Sciatic nerve (tissue), 2 donors: ENCODE results near the gene SCN4B. TPM values are rescaled to one million over a fixed set of nuclear protein-coding genes. Genes with fewer than 3 reads are reported as not detected.

Source experiments
- ATAC-seq: fragments of 200-7000 bp; cut with Tn5 transposase; one replicate; pipeline ENCODE4 v1.9.1; 2020; ENCODE audit warnings: mild to moderate bottlenecking, moderate library complexity
- DNase-seq: peaks from one replicate; pipeline ENCODE4 v3.0.0-alpha.2; 2020; ENCODE audit warnings: low spot score
- intact Hi-C: fragments of 100-400 bp; cut with DNase I; formaldehyde crosslinking; loops from one replicate; pipeline ENCODE4 v1.14.2; 2022
- total RNA-seq: library from RNA; stranded (reverse); fragmentation: NEBNext Ultra II Directional; extraction: Animal tissue kit (Norgen Biotek cat#: 25700); gene quantifications from one replicate; pipeline ENCODE4 v1.2.1, GENCODE V29; 2021
- donor health status: DM: no; HTN: no; CAD: no.
- donor health status: DM: no; HTN: no; CAD: no.

The SCN4B gene
- total RNA-seq, 1 donor from 2014 or later = 2.9 TPM

DNA sequence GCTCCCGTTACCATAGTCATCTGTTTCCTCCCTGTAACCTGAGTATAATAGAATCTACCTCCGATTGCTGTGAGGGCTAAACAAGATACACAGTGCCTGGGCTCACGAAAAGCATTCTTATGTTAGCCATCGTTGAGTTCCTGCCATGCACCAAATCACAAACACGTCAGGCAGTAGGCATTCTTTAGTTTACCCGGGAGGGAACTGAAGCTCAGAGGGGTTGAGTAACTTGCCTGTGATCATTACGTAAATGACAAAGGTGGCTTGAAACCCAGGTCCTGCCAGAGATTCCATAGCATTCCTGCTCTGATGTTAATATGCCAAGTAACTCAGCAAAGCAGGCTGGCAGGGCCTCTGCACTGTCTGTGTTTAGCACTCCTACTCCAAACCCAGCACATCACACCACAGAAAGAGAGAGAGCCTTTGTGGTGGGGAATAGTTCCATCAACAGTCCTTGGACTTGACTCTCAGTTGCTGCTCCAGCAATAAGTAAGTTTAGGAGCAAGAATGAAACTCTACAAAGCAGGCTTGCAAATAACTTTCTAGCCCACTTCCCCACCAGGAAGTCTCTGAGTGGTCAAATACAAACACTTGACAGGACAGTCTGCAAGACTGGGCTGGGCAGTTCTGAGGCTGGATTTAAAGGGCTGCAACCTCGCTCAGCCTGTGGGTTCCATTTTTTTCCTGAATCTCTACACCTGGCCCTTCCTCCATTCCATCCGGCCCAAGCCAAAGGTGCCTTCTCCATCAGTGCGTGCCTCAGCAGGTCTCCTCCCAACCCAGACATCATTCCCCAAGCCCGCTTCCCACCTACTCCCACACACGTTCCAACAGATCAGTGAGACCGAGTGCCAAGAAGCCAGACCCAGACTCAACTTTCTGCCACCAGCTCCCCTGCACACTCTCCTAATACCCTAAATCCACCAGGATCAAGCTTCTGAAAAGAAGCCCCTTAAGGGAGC lies 22.7 kb upstream of the SCN4B start:
- ATAC-seq (no peak), DNase-seq (no peak)
- intact Hi-C loops = no loop called here

DNA sequence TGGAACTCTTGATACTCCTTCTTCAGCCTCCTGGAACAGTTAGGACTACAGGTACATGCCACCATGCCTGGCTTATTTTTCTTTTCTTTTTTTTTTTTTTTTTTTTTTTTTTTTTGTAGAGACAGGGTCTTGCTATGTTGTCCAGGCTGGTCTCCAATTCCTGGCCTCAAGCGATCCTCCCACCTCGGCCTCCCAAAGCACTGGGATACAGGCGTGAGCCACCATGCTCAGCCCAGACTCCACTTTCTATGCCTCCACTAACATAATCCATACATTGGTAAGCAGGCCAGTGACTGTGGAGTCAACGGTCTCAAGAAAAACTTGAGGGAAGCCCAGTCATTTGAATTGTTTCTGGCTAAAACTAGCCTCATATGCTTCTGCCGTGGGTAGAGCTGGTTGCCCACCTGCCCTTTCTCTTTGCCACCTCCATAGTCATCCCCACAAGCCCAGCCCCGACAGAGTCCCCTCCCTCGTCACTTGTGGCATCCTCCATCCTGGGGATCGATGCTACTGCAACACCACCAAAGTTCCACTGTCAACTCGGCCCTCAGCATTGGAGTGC lies 21.5 kb upstream of the SCN4B start:
- intact Hi-C loops = no loop called here
- no peak for DNase-seq
- ATAC-seq = no peak

DNA sequence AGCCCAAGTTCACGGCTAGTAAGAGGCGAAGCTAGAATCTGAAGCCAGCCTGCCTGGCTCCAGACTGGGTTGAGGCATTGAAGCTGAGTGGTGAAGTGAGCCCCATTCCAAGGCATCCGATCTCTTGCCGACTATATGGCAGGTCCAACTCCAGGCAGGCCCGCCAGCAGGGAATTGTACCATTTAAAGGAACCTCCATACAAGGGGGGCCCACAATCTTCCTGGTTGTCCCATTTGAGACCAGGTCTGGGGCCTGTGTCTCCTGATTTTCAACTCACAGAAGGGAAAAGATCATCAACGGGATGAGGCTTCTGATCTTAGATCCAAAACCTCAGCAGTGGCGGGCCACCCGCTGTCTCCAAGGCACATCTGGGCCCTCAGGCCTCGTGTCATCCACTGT lies 19.7 kb upstream of the SCN4B start:
- intact Hi-C loops = no loop called here
- no peak for ATAC-seq
- DNase-seq = no peak

DNA sequence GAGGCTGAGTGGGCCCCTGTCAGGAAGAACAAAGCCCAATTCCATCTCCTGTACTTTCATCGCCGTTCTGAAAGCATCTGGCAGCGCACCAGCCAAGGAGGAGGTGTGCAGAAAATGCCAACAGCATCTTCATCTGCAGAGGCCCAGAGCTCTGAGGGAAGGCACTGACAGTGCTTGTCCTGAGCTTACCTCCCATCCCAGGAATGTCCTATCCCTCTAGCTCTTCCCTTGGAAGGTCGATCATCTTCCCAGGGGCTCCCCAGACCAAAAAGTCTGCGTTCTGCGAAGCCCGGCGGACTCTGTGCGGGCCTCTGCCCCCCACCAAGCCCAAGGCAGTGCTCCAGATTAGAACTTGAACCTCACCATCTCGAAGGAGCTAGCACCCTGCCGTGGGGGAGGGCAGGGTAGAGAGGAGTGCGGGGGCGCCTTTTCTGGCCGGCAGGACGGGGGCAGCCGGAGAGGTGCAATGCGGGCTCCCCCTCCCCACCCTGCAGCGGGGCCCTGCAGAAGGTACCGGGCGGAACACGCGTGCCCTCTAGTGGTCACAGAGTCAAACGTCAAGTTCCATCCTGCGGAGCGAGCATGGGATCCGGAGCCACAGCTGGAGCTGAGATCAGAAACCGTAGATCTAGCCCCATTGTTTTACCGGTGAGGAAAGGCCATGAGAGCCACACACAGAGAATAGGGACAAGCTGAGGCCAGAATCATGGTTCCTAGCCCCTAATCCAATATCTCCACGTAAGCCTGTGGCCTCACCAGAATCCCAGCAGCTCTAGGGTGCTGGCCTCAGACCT lies 18.8 kb upstream of the SCN4B start:
- intact Hi-C loops = no loop called here
- DNase-seq (peak; percentile 84), ATAC-seq (peak; percentile 81)

DNA sequence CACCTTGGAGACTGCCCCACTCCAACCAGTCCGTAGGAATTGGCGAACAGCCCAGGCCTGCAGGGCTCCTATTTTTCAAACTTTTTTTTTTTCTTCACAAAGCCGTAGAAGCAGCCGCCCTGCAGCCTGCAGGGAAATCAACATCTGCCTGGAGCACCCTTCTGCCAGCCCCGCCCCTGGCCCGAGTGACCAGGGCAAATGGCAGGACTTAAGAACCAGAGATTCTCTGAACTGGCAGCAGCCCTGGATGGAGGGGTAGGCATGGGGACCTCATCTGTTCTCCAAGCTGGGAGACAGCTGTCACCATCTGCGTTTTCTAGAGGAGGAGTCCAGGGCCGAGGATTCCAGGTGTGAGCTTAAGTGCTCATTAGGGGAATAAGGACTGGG lies 18.3 kb upstream of the SCN4B start:
- no peak for DNase-seq
- no peak for ATAC-seq
- intact Hi-C loops = no loop called here

DNA sequence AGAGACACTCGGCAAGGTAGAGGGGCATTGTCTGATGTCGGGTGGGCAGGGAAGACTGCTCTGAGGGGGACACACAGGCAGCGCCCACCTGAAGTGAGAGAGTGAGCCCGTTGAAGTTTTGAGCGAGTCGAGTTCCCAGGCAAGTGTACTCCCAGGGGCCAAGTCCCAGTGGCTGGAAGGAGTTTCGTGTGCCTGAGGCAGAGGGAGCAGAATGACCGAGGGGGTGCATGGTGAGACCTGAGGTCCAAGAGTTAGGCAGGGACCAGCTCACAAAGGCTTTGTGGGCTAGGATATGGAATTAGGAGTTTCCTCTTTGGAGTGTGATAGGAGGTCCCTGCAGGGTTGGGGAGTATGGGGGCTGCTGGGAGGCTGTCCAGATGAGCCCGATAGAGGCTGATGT lies 17.6 kb upstream of the SCN4B start:
- DNase-seq = no peak
- intact Hi-C loops = no loop called here
- no peak for ATAC-seq

DNA sequence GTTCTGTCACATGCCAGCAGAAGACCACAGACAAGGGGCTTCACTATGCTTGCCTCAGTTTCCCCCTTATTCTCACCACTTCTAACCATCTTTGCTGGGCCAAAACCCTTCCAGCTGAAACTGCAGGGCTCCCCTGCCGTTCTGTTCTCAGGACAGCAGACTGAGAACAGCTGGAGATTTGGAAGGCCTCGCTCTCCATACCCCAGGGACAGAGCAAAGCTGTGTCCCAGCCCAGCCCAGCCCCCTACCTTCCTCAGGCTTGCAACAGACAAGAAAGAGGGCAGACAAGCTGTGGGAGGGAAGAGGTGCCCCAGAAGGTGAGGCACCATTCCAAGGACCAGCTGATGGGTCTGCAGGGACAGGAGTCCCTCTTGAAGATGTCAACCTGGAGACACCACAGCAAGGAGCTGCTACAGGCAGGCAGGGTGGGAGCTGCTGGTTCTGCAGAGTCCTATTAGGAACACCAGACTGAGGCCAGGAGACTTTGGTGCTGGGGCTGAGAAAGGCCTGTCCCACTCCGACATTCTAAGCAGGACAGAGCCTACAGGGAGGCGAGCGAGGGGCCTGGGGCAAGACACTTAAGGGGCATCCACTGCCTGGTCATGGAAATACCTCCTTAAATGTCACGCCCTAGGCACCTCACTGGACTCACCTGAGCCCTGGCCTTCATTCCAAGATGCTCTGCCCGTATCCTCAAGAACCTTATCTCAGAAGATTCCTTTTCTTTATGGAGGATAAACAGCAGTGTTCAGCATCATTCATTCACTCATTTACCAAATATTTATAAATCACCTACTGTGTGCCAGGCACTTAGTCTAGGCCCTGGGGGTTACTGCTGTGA lies 16.9 kb upstream of the SCN4B start:
- intact Hi-C loops = no loop called here
- ATAC-seq = no peak
- no peak for DNase-seq

DNA sequence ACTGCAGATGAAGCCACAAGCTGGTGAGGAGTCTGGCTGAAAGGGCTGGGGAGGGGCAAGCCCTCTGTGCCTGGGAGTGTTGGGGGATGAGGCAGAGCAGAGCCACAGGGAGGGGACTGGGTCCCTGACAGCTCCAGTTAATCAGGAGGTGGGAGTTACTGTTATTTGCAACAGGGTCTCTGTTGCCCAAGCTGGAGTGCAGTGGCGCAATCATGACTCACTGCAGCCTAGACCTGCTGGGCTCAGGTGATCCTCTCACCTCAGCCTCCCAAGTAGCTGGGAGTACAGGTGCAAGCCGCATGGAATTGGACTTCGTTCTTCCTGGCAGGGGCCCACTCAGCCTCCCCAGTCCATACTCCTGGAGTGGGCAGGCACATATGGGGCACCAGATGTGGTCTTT lies 16.1 kb upstream of the SCN4B start:
- intact Hi-C loops = no loop called here
- DNase-seq = no peak
- ATAC-seq = no peak

DNA sequence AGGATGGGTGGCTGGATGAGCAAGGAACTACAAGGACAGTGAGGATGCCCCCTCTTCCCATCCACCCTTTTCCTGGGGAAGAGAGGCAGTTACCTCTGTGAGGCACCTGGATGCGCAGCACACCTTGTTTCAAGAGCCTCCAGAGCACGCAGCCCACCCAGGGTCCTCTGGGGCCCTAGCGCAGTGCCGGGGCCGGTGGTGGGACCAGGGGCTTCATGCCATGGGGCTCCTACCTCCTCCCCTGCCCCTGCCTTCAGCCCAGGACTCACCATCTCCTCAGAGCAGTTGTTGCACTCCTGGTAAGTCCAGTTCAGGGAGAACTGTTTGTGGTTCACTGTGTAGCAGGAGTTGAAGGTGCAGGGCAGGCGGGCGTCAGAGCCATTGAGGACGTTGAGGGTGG lies 15.7 kb upstream of the SCN4B start:
- intact Hi-C loops = no loop called here
- no peak for ATAC-seq

DNA sequence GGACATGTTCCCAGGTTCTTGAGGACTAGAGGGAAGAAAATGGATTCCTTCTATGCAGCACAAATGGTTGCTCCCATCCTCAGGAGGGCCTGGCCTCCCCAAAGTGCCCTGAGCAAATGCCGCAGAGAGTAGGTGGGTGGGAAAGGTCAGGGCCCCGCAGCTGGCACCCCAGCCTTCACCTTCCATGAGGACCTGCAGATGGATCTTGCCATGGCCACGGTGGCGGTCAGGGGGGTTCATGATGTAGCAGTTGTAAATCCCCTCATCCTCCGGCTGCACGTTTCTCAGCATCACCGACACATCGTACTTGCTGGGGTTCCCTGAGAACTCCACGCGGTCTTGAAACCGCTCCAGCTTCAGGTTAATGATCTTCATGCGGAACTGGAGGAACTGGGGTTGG lies 15.3 kb upstream of the SCN4B start:
- DNase-seq = no peak
- no peak for ATAC-seq
- intact Hi-C loops = no loop called here

More for the DNA sequence above, 15.7 kb upstream of the SCN4B start:
- DNase-seq = no peak

DNA sequence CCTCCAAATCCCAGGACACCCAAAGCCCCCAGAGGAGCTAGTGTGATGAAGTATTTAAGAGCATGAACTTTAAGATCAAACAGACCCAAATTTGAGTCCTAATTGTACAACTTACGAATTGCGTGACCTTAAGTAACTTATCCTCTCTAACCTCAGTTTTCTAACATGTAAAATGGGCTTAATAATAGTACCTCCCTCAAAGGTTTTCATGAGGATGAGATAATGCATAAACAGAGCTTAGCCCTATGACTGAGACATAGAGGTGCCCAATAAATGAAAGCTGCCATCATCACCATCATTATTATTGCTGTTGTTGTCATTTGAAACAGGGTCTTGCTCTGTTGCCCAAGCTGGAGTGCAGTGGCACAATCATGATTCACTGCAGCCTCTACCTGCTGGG lies 14.6 kb upstream of the SCN4B start:
- intact Hi-C loops = no loop called here
- no peak for ATAC-seq
- no peak for DNase-seq

DNA sequence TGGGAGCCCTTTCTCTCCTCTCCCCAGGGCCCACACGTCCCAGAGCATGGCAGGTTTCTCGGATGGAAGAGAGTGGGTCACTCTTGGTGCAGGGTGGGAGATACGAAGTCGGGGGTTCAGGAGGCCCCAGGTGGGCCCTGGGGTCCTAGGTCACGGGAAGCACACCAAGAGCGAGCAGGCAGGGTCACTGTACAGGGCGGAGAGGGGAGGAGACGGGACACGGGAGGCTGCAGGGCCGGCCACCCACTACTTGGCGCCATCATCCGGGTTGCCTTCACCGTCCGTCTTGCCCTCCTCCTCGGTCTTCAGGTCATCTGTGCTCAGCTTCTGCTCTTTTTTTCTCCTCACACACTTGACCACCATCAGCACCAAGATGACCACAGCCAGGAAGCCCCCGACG lies 14.0 kb upstream of the SCN4B start:
- ATAC-seq (no peak), DNase-seq (no peak)
- intact Hi-C loops = no loop called here

DNA sequence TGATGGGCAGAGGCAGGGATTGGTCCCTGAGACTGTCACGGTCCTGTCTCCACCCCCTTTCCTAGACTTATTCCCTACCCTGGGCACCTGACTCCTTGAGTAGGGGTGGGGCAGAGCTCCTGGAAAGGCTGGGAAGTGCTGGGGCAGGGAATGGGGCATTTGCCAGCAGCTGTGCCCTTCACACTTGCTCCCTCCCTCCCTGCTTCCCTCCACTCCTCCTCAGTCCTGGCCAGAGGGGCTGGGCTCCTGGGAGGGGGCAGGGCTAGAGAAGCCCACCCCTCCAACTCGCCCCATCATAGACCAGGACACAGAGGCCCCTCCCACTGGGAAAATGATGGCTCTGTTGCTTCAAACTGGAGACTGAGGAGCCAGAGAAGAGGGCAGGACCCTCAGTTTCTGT lies 12.3 kb upstream of the SCN4B start:
- intact Hi-C loops = no loop called here
- ATAC-seq = no peak
- no peak for DNase-seq

DNA sequence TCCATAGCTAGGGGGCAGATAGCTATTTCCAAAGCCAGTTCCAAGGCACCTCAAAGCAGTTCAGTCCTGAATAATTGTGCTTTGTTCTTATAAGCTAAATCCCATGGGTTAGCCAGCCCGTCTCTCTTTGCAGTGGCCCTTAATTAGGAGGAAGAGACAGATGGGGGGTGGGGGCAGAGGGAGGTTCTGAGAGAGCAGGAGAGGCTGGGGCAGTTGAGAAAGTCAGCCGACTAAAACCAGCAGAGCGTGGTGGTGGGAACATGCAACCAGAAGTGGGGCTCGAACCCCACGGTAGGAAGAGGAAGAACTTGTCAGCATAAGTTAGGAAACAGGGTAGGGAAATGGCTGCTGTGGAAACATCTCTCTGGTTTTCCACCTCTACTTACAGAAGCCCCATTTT lies 10.9 kb upstream of the SCN4B start:
- ATAC-seq = no peak
- intact Hi-C loops = no loop called here

DNA sequence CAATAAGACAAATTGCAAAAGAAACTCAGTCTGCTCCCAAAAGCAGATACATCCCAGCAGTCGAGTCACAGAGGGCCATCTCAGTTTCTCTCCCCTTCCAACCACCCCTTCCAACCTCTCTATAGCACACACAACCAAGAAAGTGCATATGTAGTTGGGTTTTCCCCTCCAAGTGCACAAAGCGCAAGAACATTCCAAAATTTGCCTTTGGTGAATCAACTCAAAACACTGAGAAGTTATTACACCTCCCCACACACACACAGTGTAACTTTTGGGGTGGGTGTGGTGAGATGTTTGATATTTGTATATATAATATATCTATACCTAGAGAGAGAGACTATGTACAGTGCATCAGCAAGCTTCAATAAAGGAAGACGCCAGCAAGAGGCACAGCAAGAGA lies 10.2 kb upstream of the SCN4B start:
- intact Hi-C loops = no loop called here
- no peak for DNase-seq
- ATAC-seq = no peak

More for the DNA sequence above, 10.9 kb upstream of the SCN4B start:
- no peak for DNase-seq

DNA sequence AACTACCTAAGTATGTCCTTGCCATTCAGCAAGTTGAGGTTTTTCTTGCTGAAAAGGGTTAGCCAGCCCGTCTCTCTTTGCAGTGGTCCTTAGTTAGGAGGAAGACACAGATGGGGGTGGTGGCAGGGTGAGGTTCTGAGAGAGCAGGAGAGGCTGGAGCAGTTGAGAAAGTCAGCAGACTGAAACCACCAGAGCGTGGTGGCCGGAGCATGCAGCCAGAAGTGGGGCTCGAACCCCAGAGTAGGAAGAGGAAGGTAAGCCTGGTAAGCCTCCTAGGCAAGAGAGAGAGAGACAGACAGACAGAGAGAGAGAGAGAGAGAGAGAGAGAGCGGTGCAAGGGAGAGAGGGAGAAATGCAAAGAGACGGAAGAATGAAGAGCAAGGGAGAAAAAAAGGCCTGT lies 9.2 kb upstream of the SCN4B start:
- intact Hi-C loops = no loop called here
- no peak for DNase-seq
- ATAC-seq = no peak

DNA sequence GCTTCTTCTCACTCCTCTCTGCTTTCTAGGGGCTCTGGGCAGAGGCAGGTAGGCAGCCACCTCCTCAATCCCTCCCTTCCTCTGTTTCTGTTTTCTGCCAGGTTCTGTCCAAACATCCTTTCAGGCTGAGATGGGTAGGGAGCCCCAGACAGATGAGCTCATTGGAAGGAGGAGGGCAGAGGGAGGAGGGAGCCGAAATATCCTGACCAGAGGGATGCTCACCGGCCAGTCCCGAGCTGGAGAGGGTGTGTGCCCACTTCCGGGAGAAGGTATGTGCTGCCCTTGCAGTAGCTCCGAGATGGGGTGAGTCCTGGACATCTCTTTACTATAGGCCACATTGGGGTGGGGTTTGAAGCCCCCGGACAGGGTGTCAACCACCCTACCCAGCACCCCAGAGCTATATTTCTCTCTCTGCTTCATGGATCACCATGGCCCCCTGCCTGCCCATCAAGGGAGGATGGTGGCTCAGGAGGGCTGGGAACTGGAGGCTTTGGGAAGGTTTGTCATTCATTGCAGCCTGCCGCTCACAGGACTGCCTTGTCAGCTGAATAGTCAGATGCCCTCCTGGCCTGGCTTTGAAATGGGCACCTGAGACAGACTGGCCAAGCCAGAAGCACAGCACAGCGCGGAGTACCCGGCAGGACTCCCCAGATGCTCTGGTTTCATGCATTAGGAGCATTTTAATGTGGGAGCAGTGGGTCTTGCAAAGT lies 4.7 kb upstream of the SCN4B start:
- DNase-seq (no peak), ATAC-seq (no peak)
- intact Hi-C loops = no loop called here

DNA sequence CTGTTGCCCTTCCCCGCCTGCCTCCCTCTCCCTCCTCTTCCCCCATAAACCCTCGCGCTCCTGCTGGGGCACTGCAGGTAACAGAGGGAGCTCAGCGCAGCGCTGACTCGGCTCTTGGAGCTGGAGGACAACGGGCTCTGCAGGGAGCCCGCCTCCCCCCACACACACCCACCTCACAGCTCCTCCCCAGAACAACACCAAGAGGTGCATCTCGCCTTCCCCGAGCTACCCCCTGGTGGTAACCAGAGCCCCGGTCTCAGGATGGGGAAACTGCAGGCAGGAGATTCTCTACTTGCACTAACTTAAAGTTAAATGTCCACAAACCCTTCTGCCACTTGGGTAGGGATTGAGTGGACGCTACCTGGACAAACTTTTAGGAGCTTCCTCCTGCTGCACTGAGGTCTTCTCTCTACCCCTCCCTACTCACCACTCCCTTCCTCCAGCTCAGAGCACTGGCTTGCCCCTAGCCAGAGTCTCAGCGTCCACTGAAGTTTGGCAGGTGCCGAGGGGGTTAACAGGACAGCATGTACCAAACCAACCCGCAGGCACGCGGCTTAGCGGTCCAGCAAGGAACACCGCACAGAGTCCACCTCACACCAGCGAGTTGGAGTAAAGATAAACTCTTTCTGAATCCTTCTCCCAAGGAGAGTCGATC lies 4.0 kb upstream of the SCN4B start:
- ATAC-seq (no peak), DNase-seq (no peak)
- intact Hi-C loops = no loop called here
